GM03348 (cell line): ENCODE measurements around the gene AFAP1.
"Not testable (repeated sequence)": the region's sequence is repeated elsewhere in the genome, so short reads cannot be mapped to it uniquely, and the experiment has no call there.

Experiments used
- DNase-seq: peaks from one replicate; pipeline ENCODE4 v3.0.0; 2012; ENCODE audit warnings: low spot score

The AFAP1 gene

DNA sequence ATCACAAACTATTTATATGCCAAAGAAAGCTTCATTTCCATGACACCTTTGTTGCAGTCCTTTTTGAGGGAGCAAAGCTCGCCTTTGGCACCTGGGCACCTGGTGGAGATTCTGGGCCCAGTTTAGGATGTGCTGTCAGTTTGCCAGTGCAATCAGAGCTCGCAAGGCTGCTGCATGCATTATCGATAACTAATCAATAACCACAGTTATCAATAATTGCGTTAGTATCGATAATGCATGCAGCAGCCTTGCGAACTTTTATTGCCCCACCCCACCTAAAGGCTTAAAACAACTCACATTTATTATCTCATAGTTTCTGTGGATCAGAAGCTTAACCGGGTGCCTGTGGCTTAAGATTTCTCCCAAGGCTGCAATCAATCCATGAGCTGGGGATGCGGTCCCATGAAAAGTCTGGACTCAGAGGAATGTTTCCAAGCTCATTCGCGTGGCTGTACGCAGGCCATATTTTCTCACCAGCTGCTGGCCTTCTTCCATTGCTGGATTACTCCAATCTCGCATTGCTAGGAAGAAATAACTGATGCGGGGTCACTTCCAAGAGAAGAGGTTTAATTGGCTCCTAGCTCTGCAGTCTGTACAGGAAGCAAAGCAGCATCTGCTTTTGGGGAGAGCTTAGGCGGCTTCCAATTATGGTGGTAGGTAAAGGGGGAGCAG is 6.2 kb upstream of the AFAP1 start:
- DNase-seq: no peak

DNA sequence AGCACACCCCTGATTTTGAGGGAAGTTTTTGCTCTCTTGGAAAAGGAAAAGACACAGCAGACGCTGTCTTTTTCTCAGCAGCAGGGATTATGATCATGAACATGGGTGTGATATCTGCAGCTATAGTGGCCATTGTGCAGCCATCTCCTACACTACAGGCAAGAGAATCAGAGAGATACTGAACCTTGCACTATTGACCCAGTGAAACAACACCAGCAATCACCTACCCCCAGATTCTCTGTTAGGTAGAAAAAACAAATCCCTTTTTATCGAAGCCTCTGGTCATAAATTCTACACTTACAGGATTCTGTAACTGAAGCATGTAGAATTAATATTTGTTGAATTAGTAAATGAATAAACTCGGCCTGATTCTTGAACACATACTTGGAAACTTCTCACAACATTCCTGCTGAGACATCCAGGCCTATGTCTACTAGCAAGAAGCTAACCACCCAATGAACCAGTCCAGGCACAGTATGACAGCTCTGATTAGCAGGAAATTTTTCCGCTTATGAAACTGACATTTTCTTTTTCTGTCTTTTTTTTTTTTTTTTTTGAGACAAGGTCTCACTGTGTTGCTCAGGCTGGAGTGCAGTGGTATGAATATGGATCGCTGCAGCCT is 5.0 kb upstream of the AFAP1 start:
- peak; percentile 68 for DNase-seq

DNA sequence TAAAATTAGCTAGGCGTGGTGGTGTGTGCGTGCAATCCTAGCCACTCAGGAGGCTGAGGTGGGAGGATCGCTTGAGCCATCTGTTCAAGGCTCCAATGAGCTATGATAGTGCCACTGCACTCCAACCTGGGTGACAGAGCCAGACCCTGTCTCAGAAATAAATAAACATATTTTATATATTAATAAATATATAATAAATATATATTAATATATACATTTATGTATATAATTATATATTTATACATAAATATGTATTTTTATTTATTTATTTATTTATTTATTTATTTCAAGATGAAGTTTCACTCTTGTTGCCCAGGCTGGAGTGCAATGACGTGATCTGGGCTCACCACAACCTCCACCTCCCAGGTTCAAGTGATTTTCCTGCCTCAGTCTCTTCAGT is 4.0 kb upstream of the AFAP1 start:
- DNase-seq: not testable (repeated sequence)

DNA sequence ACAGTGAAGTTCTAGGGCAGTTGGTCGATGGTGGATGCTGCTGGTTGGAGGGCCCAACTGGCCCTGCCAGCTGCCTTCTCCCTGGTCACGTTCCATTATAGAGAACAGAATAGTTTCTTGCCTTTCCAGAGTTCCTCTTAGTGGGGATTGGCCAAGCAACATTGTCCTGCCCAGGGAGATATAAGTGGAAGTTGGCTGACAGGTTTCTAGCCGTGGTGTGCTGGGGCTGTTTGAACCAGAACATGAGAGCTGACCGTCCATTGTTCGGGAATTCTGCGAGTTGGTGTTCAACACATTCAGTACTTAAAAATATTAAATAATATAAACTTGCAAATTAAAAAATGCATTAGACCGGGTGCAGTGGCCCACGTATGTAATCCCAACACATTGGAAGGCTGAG is 3.5 kb upstream of the AFAP1 start:
- no peak for DNase-seq

DNA sequence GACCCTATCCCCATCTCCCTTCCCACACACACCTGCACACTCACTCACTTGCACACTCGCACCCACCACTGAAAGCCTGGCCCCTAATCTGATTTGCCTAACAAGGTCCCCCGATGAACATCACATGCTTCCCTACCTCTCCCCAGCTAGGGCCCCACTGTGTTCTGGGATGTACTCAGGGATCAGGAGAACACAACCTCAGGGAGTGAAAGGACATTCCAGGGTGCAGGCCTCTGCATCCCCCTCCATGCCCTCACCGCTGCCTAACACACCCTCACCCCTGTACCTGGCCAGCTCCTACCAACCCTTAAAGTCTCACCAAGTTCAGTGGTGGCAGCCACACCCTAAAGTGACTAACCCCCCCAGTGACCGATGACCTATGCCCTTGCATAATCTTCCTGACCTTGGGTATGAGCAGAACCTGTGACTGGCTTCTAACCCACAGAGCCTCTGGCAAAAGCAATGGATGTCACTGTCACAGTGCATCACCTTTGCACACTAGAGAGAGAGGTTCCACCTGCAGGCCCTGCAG is 2.4 kb upstream of the AFAP1 start:
- no peak for DNase-seq

DNA sequence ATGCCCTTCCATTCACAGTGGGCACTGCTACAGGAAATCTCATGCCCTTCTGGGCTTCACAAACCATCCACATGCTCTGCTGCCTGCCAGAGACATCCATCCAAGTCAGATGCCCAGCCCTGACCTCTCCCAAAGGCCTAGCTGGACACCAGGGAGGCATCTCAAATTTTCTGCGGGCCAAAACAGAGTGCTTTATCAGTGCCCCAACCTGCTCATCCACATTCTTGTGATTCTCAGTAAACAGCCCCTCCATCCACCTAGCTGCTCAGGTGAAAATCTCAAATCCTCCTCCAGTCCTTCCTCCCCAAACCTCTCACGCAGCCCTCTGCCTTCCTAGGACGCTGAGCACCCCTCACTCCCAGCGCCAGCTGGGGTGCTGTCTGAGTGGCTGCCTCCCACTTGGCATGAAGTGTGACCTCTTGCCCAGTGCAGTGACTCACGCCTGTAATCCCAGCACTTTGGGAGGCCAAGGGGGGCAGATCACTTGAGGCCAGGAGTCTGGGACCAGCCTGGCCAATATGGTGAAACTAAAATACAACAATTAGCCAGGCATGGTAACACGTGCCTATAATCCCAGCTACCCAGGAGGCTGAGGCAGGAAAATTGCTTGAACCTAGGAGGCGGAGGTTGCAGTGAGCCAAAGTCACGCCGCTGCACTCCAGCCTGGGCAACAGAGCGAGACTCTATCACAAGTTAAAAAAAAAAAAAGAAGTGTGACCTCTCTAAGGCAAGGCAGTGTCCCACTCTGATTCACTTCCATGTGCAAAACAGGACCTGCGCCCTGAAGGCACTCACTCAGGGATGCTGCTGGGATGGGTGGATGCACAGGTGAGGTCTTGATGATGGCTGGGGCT is 1.7 kb upstream of the AFAP1 start:
- no peak for DNase-seq

DNA sequence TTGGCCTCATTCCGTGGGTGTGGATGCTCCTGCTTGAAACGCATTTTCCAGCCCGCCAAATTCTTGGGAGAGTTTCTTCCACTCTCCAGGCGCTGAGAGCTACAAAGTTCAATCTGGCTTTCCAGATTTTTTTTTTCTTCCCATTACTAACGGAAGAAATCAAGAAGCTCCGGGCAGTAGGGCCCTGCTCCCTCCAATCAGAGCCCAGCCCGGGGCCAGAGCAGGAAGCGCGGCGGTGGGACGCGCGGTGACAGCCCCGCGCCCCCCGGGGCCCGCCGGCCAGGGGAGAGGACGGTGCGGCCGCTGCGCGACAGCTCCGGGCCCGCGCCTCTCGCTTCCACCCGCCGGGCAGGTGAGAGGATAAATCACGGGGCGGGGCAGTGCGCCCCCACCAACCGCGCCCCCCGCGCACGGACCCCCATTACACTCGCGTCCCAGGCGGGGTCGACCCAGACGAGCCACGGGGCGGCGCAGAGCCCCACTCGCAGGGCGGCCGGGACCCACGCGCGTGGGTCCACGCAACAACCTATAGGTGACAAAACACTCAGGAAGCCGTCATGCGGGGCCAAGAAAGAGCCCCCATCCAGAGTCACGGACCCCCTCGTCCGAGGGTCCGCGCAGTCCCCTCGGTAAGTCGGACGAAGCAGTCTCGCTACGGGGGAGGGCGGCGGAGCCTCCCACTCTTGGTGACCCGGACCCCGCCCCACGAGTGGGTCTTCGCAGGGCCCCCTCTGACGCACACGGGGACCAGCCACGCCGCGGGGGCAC is 868 bp downstream of the AFAP1 start:
- peak; percentile 69 for DNase-seq

DNA sequence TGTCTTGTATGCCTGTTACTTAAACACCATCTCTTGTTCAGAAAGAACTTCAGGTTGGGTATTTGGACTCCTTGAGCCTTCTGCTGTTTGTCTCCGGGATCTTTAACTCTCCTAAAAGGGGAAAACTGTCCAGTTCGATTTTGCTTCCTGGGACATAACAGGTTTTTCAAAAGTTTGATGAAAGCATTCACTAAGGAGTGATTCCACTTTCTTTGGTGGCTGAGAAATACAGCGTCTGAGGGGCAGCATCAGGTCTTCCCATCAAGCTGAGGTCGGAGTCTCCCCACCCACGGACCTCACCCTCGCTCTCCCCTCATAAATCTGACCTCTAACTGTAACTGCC is 1.4 kb downstream of the AFAP1 start:
- no peak for DNase-seq

DNA sequence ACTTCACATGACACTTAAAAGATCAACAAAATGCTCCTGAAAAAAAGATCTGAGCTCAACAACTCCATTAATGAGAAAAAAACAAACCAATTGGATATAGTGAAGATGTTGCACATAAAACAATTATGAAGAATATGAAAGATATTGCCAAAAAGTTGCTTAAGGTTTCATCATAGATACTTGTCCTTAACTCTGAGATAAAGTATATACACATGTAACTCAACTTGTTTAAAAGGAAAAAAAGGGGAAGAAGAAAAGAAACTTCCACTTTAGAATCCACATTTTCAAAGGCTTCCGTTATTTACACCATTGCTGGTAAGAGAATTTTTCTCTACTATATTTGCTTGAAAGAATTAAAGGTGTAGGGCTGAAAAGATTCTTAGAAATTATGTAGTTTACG is 2.7 kb downstream of the AFAP1 start:
- DNase-seq: no peak

DNA sequence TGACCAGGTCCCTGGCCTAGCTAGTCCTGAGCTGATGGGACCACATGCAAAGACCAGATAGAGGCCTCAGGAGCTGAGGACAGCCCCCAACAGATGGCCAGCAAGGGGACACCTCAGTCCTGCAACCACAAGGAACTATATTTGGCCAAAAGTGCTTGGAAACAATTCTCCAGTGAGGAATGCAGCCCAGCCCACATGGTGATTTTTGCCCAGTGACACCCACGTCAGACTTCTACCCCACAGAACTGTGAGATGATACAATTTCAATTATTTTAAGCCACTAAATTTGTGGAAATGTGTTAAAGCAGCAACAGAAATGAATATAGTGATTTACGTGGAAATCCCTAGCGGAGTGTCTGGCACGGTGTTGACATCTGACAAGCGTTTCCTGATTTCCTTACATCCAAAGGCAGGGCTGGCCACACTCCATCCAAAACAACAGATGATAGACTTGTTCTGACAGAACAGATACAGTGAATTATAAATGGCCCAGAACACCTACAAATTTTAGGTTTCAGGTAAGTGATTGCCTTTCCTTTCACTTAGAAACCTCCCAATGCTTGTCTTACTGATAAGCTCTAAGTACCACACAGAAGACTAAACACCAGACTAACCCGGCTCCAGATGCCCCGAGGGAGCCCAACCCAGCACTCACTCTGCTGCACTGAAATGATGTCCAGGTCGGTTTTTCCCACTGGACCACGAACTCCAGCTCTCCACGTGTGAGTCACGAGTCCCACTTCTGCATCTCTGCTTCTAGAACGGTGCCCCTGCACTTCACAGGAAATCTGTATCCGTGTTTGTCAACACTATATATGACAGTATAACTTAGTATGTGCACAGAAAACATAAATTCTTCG is 5.8 kb downstream of the AFAP1 start:
- no peak for DNase-seq

DNA sequence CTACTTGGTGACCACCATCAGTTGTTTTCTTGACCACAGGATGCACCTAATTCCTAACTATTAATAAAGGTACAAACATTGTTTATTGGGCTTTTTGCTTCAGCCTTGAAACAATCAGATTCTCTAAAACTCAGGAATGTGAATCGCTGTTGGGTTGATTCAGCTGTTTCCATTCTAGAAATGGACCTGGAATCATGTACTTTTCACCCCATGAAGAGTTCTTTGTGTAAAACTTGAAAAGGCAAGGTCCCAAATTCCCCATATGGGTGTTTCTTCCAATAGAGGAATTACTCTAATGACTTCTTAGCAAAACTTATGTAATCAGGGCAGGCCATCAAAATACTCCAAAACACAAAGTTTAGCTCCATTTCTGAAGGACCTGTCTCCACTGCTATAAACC is 7.4 kb downstream of the AFAP1 start:
- no peak for DNase-seq

DNA sequence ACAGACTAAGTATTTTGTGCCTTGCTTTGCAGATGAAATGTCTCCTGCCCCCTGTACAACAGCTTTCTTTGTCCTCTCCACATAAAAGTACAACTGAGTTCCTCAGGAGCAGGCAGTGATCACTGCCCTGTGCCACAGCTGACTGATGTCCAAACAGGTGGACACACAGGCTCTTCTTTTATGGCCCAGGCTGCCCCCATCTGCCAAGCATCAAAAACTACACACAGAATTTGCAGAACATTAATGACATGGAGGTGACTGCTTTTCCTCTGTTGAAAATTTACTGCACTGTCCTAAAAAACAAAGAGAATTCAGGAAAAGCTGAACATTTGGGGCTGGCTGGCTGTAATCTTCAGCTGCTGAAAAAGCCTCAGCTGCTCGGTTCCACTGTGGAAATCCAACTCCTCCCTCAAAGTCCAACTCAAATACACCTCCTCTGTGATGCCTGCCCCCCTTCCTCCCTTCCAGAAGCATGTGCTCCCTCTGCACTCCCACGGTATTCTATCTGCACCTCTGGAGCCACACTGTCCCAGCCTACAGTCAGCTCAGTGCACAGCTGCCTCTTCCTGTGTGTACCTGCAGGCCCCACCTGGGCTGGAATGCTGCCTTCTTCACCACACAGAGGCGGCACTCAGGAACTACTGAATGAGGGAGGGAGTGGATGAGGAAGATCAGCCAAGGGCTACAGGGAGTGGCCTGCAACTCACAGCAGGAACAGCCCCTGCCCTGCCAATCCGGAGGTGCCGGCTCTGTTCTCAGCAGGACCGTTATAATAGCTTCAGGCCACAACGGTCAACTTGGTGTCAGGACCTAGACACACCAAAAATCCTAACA is 10.3 kb downstream of the AFAP1 start:
- no peak for DNase-seq

DNA sequence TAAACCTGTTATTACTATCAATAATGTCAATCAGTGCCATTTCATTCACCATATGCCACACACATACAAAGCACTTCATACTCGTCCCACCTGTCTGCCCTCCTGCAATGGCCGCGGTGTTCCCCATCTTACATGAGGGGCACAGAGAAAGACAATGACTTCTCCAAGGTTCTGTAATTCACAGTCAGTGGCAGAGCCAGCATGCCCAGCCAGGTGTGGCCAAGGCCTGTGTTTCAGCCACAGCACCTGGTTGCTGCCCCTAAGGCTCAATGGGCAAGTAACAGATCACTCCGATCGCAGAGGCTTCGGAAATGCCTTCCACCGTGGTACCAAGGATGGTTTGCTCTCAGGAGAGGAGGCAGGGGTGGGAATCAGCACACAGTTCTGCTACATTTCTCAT is 10.9 kb downstream of the AFAP1 start:
- DNase-seq: no peak

DNA sequence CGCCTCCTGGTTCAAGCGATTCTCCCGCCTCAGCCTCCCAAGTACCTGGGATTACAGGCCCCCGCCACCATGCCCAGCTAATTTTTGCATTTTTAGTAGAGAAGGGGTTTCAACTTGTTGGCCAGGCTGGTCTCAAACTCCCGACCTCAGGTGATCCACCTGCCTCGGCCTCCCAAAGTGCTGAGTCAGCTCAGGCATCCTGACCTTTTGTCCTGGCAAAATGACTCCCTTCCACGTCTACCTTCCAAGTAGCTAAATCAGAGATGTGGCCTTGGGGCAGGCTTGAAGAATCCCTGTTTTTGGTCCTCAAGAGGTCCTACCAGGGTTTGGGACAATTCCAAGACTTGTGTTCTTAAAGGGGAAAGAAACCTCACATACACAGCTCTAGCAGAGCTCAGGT is 12.8 kb downstream of the AFAP1 start:
- no peak for DNase-seq

DNA sequence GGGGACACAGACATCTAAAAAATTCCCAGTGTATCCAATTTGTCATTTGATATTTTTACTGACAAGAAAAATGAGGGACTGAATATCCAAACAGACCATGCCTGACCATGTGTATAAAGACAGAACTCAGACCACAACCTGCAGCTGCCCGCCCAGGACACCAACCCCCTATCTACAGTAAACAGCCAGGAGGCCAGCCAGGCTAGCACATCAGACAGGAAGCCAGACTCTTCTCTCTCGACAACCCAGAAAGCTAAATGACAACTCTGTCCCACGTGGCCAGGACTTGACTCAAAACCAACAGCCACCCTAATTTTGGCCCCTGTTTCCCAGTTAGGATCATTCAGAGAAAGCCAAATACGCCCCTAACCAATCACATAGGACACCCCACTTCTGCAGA is 15.1 kb downstream of the AFAP1 start:
- DNase-seq: no peak

DNA sequence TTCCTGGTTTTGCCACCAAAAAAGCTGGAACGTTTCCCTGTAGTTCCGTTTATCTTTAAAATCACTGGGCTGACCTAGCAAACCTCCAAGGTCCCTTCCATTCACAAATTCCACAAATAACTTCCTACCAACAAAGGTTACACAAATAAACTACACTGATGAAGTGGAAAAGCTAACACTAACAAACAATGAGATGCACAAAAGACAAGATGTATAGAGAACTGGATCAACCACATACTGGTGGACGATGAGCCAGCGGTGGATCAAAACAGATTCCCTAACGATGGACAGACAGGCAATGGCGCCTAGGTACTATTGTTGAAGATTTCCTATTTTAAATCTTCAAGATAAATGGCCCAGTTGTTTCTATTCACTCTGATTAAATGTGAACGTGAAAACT is 15.5 kb downstream of the AFAP1 start:
- no peak for DNase-seq

DNA sequence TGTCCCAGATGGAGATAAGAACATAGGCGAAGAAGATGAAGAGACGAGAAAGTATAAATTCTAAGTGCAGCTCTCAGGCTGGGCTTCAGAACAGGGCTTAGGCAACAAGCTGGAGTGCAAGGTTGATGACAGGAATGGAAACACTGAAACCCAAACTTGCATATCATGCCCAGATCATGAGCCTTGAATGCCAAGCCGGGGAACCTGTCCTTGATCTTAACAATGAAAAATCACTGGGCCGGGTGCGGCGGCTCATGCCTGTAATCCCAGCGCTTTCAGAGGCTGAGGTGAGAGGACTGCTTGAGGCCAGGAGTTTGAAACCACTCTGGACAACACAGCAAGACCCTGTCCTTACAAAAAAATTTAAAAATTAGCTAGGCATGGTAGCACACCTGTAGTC is 17.2 kb downstream of the AFAP1 start:
- DNase-seq: no peak

DNA sequence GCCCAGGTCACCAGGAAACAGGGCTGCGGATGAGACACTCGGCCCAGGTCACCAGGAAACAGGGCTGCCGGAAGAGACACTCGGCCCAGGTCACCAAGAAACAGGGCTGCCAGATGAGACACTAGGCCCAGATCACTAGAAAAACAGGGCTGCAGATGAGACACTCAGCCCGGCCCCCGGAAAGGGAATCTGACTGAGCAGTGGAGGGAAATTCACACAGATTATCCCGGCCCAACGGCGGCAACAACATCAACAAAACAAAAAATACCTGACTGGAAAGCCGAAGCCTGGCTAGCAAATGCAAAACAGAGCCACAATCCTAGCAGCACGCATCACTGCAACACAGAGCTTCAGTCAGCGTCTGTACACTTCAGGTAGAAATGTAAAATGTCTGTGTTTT is 20.7 kb downstream of the AFAP1 start:
- DNase-seq: no peak

DNA sequence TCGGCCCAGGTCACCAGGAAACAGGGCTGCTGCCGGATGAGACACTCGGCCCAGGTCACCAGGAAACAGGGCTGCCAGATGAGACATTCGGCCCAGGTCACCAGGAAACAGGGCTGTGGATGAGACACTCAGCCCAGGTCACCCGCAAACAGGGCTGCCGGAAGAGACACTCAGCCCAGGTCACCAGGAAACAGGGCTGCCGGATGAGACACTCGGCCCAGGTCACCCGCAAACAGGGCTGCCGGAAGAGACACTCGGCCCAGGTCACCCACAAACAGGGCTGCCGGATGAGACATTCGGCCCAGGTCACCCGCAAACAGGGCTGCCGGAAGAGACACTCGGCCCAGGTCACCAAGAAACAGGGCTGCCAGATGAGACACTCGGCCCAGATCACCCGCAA is 21.5 kb downstream of the AFAP1 start:
- DNase-seq: not testable (repeated sequence)

DNA sequence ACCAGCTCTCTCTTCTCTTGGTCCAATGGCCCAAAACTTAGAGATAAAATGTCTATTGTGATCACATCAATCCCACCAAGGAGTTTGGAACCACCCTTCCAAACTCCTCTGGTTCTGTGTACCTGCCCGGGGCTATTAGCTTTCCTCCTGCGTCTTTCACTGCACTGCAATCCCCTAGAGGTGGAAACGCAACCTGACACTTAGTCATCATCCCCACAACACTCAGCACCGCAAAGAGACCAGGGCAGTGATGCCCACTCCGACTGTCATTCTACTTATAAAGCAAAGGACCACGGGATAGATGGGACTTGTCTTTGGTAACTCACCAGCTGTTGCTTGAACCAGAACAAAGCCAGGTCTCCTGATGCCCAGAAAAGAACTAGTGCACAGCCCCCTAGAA is 22.0 kb downstream of the AFAP1 start:
- no peak for DNase-seq

DNA sequence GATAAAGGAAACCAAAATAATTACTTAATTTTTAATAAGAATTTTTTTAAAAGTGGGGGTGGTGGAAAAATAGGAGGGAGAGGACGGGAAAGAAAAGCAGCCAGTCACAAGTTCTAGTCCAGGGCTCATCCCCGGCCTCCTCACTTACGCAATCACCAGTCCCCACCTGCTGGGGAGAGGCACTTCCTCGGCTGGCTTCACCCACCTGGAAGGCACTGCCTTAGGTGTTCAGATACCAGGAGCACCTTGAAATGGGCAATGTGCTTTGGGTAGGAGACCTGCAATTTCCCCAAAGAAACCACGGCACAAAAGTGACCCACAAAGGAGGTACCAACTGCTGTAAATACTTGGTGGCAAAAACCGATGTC is 23.8 kb downstream of the AFAP1 start:
- DNase-seq: no peak
